ENCODE measurements around the gene CDK9. TPM values are rescaled to one million over a fixed set of nuclear protein-coding genes. Genes with fewer than 3 reads are reported as not detected.

The CDK9 gene
- total RNA-seq (85.1 and 162 TPM in 2 replicates), polyA plus RNA-seq (139 and 193 TPM in 2 replicates)

DNA sequence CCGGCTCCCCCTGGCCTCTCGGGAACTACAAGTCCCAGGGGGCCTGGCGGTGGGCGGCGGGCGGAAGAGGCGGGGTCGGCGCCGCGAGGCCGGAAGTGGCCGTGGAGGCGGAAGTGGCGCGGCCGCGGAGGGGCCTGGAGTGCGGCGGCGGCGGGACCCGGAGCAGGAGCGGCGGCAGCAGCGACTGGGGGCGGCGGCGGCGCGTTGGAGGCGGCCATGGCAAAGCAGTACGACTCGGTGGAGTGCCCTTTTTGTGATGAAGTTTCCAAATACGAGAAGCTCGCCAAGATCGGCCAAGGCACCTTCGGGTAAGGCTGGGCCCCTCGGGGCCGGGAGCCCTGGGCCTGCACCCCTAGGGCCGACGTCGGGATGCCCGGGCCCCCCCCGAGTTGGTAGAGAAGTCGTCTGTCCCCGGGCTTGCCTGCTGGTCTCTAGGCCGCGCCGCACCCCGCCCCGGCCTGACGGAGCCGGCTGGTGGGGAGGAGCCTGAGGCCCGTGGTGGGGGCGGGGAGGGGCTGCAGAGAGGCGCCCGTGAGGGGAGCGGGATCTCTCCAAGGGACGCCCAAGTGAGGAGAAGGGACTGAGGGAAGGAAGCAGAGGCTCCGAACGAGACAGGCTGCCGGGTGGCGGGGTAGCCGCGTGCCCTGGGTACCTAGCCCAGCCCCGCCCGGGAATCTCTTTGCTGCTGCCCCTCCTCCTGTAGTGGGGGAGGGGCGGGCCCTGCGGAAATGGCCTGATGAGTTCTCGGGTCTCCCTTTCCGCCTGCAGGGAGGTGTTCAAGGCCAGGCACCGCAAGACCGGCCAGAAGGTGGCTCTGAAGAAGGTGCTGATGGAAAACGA is at the start of gene CDK9:
Gene CDK9, plus strand, starts transcription at position 102 of the 840 bp plus-strand sequence. Its CDS starts 115 bp downstream, at position 217.
- Histone ChIP-seq H3K27me3 (no peaks in the 10 kb centered on the region), H3K4me3 (peak within 1 kb of the TSS; percentile 86), H3K27ac (peak within 1 kb of the TSS; percentile 95), H3K36me3 (peaks cover 37% of the 10 kb centered on the region), H3K4me1 (ENCODE audit: low read depth) (peaks cover 4% of the 10 kb centered on the region), H3K9me3 (ENCODE audit: low read depth) (no peaks in the 10 kb centered on the region)
- peak; percentile 94 for DNase-seq (ENCODE audit: low read depth in 1 of 2, low spot score in 1 of 2)
- no peak for TF ChIP-seq CTCF (IDR thresholded peaks at IDR 0.05; ENCODE audit: low read depth, low read length)

- Histone ChIP-seq H3K4me3 (no peak overlapping the region), H3K27me3 (no peaks in the 10 kb centered on the region), H3K4me1 (ENCODE audit: low read depth) (peaks cover 13% of the 10 kb centered on the region), H3K36me3 (no peaks in the 10 kb centered on the region), H3K9me3 (ENCODE audit: low read depth) (no peaks in the 10 kb centered on the region), H3K27ac (no peak overlapping the region)
- no peak for TF ChIP-seq CTCF (IDR thresholded peaks at IDR 0.05; ENCODE audit: low read depth, low read length)
- no peak for DNase-seq (ENCODE audit: low read depth in 1 of 2, low spot score in 1 of 2)
Observed at GRCh38 chr9:127738666-127739065, 47.2 kb upstream of the CDK9 start.

DNA sequence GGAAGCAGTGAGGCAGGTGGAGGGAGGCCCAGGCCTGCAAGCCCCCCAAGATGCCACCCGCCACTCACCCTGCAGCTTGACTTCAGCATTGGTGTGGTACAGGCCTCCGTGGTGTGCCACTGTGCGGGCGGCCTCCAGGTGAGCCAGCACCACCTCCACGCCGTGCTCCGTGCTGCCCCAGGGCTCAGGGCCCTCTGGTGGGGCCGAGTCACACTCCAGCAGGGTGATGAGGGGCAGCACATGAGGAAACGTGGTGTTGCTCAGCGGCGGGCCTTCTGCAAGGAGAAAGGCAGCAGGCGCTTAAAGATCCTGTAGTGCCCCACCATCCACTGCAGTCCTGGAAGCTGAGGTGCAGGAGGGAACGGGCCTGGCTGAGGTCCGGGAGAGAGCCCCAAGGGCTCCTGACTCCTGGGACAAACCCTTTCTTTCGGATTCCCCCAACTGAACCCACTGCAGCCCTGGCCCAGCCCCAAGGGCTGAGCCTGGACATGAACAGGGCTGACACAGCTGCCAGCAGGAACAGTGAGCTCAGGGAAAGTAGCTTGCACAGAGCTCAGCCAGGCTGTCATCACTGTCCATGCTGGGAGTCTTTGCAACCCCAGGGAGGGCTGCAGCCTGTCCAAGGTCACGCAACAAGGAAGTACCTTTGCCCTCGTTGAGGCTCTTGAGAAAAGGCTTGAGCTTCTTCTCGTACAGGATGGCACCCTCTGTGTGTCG is 46.1 kb upstream of the CDK9 start:
- TF ChIP-seq CTCF (IDR thresholded peaks at IDR 0.05; ENCODE audit: low read depth, low read length), result no peak
- DNase-seq (ENCODE audit: low read depth in 1 of 2, low spot score in 1 of 2), result peak; percentile 19 to 60
- Histone ChIP-seq H3K27me3 (no peaks in the 10 kb centered on the region), H3K9me3 (ENCODE audit: low read depth) (no peaks in the 10 kb centered on the region), H3K36me3 (no peaks in the 10 kb centered on the region), H3K27ac (peak overlapping the region; percentile 62), H3K4me3 (no peak overlapping the region), H3K4me1 (ENCODE audit: low read depth) (peaks cover 13% of the 10 kb centered on the region)

GRCh38 chr9:127741831-127742434 is 43.9 kb upstream of the CDK9 start:
- no peaks in the 10 kb centered on the region for H3K36me3 ChIP-seq
- H3K27me3 ChIP-seq, result no peaks in the 10 kb centered on the region
- peak overlapping the region; percentile 38 for H3K4me3 ChIP-seq
- DNase-seq (ENCODE audit: low read depth in 1 of 2, low spot score in 1 of 2), result peak in 1 of 2 donors; percentile 96
- no peak for TF ChIP-seq CTCF (IDR thresholded peaks at IDR 0.05; ENCODE audit: low read depth, low read length)
- peak overlapping the region; percentile 61 for H3K27ac ChIP-seq
- peaks cover 13% of the 10 kb centered on the region for H3K4me1 ChIP-seq (ENCODE audit: low read depth)
- no peaks in the 10 kb centered on the region for H3K9me3 ChIP-seq (ENCODE audit: low read depth)

GRCh38 chr9:127742435-127743088 is 43.3 kb upstream of the CDK9 start:
- peaks cover under 1% of the 10 kb centered on the region for H3K27me3 ChIP-seq
- peak overlapping the region; percentile 38 for H3K4me3 ChIP-seq
- peak overlapping the region; percentile 61 for H3K27ac ChIP-seq

More at GRCh38 chr9:127742435-127743088, 43.3 kb upstream of the CDK9 start:
- peak; percentile 14 to 90 for DNase-seq (ENCODE audit: low read depth in 1 of 2, low spot score in 1 of 2)
- Histone ChIP-seq H3K36me3 (no peaks in the 10 kb centered on the region), H3K9me3 (ENCODE audit: low read depth) (no peaks in the 10 kb centered on the region), H3K4me1 (ENCODE audit: low read depth) (peaks cover 13% of the 10 kb centered on the region)
- TF ChIP-seq CTCF (IDR thresholded peaks at IDR 0.05; ENCODE audit: low read depth, low read length), result no peak
